Cardiac fibroblast (primary cell): ENCODE data around the gene AVPR1A.

Experiments used
- DNase-seq, 2 donors: peaks; one replicate each; pipeline versions ENCODE4 v3.0.0 to v3.0.0-alpha.2; 2010; ENCODE audit warnings: low read depth in 2 of 2
- H3K4me3 ChIP-seq, 2 donors: replicated peaks in 1 of 2; 1 replicate in 1 of 2; 2 replicates in 1 of 2; pipeline ENCODE4 v1.5.1; 2011; ENCODE audit warnings: low read depth in 2 of 2, low read length in 2 of 2, mild to moderate bottlenecking in 2 of 2, moderate library complexity in 1 of 2
- TF ChIP-seq, protein P1 (sequence below): IDR thresholded peaks from one replicate; pipeline ENCODE4 v1.5.1; 2011; ENCODE audit warnings: low read depth, mild to moderate bottlenecking, low read length, inconsistent platforms

AVPR1A gene

DNA sequence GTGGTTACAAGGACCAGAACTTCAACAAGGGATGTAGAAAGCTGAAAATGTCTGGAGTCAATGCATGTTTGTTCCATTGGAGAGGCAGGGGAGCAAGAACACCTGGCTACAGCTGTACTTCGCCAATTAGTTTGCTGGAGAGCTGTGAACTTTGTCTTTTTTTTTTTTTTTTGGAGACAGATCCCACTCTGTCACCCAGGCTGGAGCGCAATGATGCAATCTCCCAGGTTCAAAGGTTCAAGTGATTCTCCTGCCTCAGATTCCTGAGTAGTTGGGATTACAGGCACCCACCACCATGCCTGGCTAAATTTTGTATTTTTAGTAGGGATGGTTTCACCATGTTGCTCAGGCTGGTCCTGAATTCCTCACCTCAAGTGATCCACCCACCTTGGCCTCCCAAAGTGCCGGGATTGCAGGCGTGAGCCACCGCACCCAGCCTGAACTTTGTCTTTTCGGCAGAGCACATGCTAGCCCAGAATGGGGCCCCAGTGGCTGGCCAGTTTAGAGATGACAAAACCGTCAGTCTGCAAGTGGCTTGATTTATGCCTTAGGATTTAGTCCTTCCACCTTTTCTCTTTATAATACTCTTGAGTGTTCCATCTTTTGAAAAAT lies 55.5 kb downstream of the AVPR1A start:
- H3K4me3 ChIP-seq: no peak overlapping the region
- DNase-seq: no peak
- TF ChIP-seq, protein P1, sequence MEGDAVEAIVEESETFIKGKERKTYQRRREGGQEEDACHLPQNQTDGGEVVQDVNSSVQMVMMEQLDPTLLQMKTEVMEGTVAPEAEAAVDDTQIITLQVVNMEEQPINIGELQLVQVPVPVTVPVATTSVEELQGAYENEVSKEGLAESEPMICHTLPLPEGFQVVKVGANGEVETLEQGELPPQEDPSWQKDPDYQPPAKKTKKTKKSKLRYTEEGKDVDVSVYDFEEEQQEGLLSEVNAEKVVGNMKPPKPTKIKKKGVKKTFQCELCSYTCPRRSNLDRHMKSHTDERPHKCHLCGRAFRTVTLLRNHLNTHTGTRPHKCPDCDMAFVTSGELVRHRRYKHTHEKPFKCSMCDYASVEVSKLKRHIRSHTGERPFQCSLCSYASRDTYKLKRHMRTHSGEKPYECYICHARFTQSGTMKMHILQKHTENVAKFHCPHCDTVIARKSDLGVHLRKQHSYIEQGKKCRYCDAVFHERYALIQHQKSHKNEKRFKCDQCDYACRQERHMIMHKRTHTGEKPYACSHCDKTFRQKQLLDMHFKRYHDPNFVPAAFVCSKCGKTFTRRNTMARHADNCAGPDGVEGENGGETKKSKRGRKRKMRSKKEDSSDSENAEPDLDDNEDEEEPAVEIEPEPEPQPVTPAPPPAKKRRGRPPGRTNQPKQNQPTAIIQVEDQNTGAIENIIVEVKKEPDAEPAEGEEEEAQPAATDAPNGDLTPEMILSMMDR: no peak

DNA sequence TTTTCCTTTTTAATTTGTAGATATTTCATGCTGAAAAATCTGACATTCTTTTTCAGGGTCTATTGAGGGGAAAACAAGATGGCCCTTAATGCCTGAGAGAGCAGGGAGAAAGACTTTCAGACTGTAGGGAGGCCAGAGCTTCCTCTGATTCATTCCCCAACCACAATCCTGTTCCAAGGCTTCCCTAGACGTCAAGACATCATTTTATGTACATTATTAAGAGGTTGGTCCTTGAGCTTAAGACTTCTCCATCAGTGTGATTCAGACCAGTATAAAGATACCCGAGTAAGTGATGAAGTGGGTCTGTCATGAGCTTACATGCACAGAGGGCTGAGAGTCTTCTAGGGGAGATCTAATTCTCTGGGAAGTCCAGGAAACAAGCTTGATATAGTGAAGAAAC lies 57.3 kb downstream of the AVPR1A start:
- H3K4me3 ChIP-seq: no peak overlapping the region
- no peak for DNase-seq
- TF ChIP-seq, protein P1: no peak

DNA sequence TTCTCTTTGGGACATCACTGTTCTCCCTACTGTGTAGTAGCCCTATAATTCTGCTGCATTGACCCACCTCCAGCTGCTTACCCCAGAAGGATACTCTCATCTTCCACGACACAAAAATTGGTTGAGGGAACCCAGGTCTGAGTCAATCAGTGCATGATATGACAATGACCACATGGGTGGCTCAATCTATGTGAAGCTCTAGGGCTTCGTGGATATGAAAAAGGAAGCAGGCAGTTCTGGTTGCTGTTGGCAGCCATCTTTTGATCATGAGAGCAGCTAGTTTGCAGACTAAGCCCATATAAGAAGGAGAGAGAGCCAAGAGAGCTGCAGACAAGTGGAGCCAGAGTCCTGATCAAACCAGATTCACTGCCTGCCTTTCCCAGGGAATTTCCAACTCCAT lies 57.9 kb downstream of the AVPR1A start:
- TF ChIP-seq, protein P1: no peak

More for the DNA sequence above, 57.9 kb downstream of the AVPR1A start:
- no peak for DNase-seq
- no peak overlapping the region for H3K4me3 ChIP-seq
